Measurements from ENCODE around the gene CDH4. TPM values are rescaled to one million over a fixed set of nuclear protein-coding genes. Genes with fewer than 3 reads are reported as not detected.

CDH4 gene
- total and polyA plus RNA-seq, 7 donors: under 0.01 to 0.06 TPM; not detected in 5

- no peak for TF ChIP-seq POLR2A (IDR thresholded peaks at IDR 0.05)
- no peak for TF ChIP-seq POLR2AphosphoS5 (IDR thresholded peaks at IDR 0.05)
- TF ChIP-seq EP300 (IDR thresholded peaks at IDR 0.05): no peak
- TF ChIP-seq CTCF (IDR thresholded peaks at IDR 0.05): no peak
- Histone ChIP-seq H3K4me1 (no peaks in the 10 kb centered on the region), H3K27me3 (peaks cover 0 to 13% (median 0%) of the 10 kb centered on the region in 3 donors), H3K4me3 (no peak overlapping the region), H3K36me3 (no peaks in the 10 kb centered on the region), H3K9me3 (no peaks in the 10 kb centered on the region), H3K27ac (no peak overlapping the region)
- DNase-seq: no peak
- intact Hi-C loops (cut with DNase I): no loop called here
- 81 to 86% methylated on average over 22 of the region's 22 CpGs for WGBS, 2 donors
Observed at GRCh38 chr20:61531553-61532345, 279.7 kb downstream of the CDH4 start.

- intact Hi-C loops (cut with DNase I): no loop called here
Observed at GRCh38 chr20:61532736-61533135, 280.7 kb downstream of the CDH4 start.

GRCh38 chr20:61533231-61533631 lies 281.2 kb downstream of the CDH4 start:
- intact Hi-C loops (cut with DNase I): no loop called here
- TF ChIP-seq CTCF (IDR thresholded peaks at IDR 0.05) (no peak), POLR2A (IDR thresholded peaks at IDR 0.05) (no peak), EP300 (IDR thresholded peaks at IDR 0.05) (no peak), POLR2AphosphoS5 (IDR thresholded peaks at IDR 0.05) (no peak)
- H3K27ac ChIP-seq: no peak overlapping the region
- no peaks in the 10 kb centered on the region for H3K9me3 ChIP-seq
- no peaks in the 10 kb centered on the region for H3K27me3 ChIP-seq
- 80 to 82% methylated on average over 18 of the region's 18 CpGs for WGBS, 2 donors
- no peak overlapping the region for H3K4me3 ChIP-seq
- DNase-seq: no peak
- H3K4me1 ChIP-seq: no peaks in the 10 kb centered on the region
- no peaks in the 10 kb centered on the region for H3K36me3 ChIP-seq

More at GRCh38 chr20:61532736-61533135, 280.7 kb downstream of the CDH4 start:
- no peak overlapping the region for H3K27ac ChIP-seq
- H3K27me3 ChIP-seq: peaks cover 0 to 3% (median 0%) of the 10 kb centered on the region in 3 donors
- no peak for DNase-seq
- no peak overlapping the region for H3K4me3 ChIP-seq
- no peaks in the 10 kb centered on the region for H3K9me3 ChIP-seq
- H3K36me3 ChIP-seq: no peaks in the 10 kb centered on the region
- H3K4me1 ChIP-seq: no peaks in the 10 kb centered on the region
- 81 to 87% methylated on average over 8 of the region's 8 CpGs for WGBS, 2 donors
- no peak for TF ChIP-seq CTCF (IDR thresholded peaks at IDR 0.05)
- no peak for TF ChIP-seq POLR2AphosphoS5 (IDR thresholded peaks at IDR 0.05)
- no peak for TF ChIP-seq EP300 (IDR thresholded peaks at IDR 0.05)
- no peak for TF ChIP-seq POLR2A (IDR thresholded peaks at IDR 0.05)

- DNase-seq: no peak
- WGBS, 2 donors: 82 to 89% methylated on average over 10 of the region's 10 CpGs
- intact Hi-C loops (cut with DNase I): no loop called here
- Histone ChIP-seq H3K27ac (no peak overlapping the region), H3K4me3 (no peak overlapping the region), H3K4me1 (no peaks in the 10 kb centered on the region), H3K36me3 (no peaks in the 10 kb centered on the region), H3K9me3 (no peaks in the 10 kb centered on the region), H3K27me3 (no peaks in the 10 kb centered on the region)
- TF ChIP-seq POLR2AphosphoS5 (IDR thresholded peaks at IDR 0.05) (no peak), POLR2A (IDR thresholded peaks at IDR 0.05) (no peak), CTCF (IDR thresholded peaks at IDR 0.05) (no peak), EP300 (IDR thresholded peaks at IDR 0.05) (no peak)
Observed at GRCh38 chr20:61534346-61534745, 282.3 kb downstream of the CDH4 start.

Measured in sigmoid colon (tissue), 7 donors.